HepG2 (cell line): ENCODE results near the gene PIM1. TPM values are rescaled to one million over a fixed set of nuclear protein-coding genes. Genes with fewer than 3 reads are reported as not detected.

Experiments used
- ATAC-seq: fragments of 200-7000 bp; cut with Tn5 transposase; 3 replicates; pipeline ENCODE4 v1.9.1; 2020; ENCODE audit warnings: mild to moderate bottlenecking, moderate library complexity
- BruUV-seq: library from RNA; stranded (reverse); fragments of 400-500 nt; replicated peaks from 2 replicates; lab custom pipeline; 2021; lab: Mats Ljungman, UMichigan
- CTCF ChIA-PET: fragments of 300-600 bp; formaldehyde crosslinking; extraction: SDS; loops from one replicate; lab custom pipeline; 2021; ENCODE audit warnings: low total read pairs, inconsistent platforms, low intra/inter-chr PET ratio; lab: Yijun Ruan, JAX
- POLR2A ChIA-PET: fragments of 350-600 bp; sonication (Branson Sonifier 250); formaldehyde crosslinking; loops from one replicate; lab custom pipeline; 2020; ENCODE audit warnings: antibody characterized with exemption, inconsistent platforms; lab: Yijun Ruan, JAX
- DNase-seq: peaks from one replicate; pipeline ENCODE4 v3.0.0-alpha.2; 2015; ENCODE audit warnings: low spot score
- FAIRE-seq: peaks from 3 replicates; lab custom pipeline; 2011; peaks lifted over from hg19 to GRCh38; lab: Jason Lieb, UNC
- H2AFZ ChIP-seq: one replicate; pipeline ENCODE4 v1.6.1; 2011; ENCODE audit warnings: low read length, inconsistent platforms
- H3K27ac ChIP-seq: fragments of 300-600 bp; 3 replicates; pipeline ENCODE4 v1.8.0; 2011; ENCODE audit warnings: mixed run types, mild to moderate bottlenecking, mixed read lengths, low read length, inconsistent platforms; ENCODE audit not compliant: insufficient read depth; ENCODE audit errors: extremely low read length
- H3K27me3 ChIP-seq, 2 experiments: fragments of 200-600 bp in 1 of 2; 2 replicates in 1 of 2; 3 replicates in 1 of 2; pipeline versions ENCODE4 v1.6.0 to v1.8.0; 2011; ENCODE audit warnings: low read length in 2 of 2, mild to moderate bottlenecking in 2 of 2, moderate library complexity in 2 of 2, inconsistent platforms in 1 of 2; ENCODE audit not compliant: insufficient read depth in 2 of 2, control insufficient read depth in 1 of 2
- H3K36me3 ChIP-seq, 2 experiments: fragments of 200-600 bp in 1 of 2; replicated peaks in 1 of 2; 2 replicates in 1 of 2; 3 replicates in 1 of 2; pipeline versions ENCODE4 v1.5.1 to v1.8.0; 2011; ENCODE audit warnings: low read length in 2 of 2, inconsistent platforms in 1 of 2; ENCODE audit not compliant: insufficient read depth in 2 of 2, control insufficient read depth in 1 of 2
- H3K4me1 ChIP-seq: 2 replicates; pipeline ENCODE4 v1.5.1; 2012; ENCODE audit warnings: low read length, inconsistent platforms; ENCODE audit not compliant: insufficient read depth
- H3K4me2 ChIP-seq: 2 replicates; pipeline ENCODE4 v1.6.0; 2011; ENCODE audit warnings: low read depth, low read length, inconsistent platforms
- H3K4me3 ChIP-seq, 3 experiments: fragments of 200-600 bp in 1 of 3; sonication (generic), shearing (Covaris generic) in 1 of 3; replicated peaks in 1 of 3; 2 replicates each; pipeline ENCODE4 v1.5.1; 2011 to 2016; ENCODE audit warnings: low read length in 3 of 3, inconsistent platforms in 2 of 3, low read depth in 2 of 3, mild to moderate bottlenecking in 2 of 3, control low read depth in 1 of 3, mixed read lengths in 1 of 3; ENCODE audit not compliant: insufficient read depth in 1 of 3
- H3K79me2 ChIP-seq: one replicate; pipeline ENCODE4 v1.6.1; 2011; ENCODE audit warnings: low read length, inconsistent platforms; ENCODE audit not compliant: insufficient read depth
- H3K9ac ChIP-seq: 2 replicates; pipeline ENCODE4 v1.6.0; 2011; ENCODE audit warnings: mild to moderate bottlenecking, low read depth, low read length, inconsistent platforms; ENCODE audit not compliant: insufficient read depth
- H3K9me3 ChIP-seq: 2 replicates; pipeline ENCODE4 v1.5.1; 2012; ENCODE audit warnings: mild to moderate bottlenecking, low read length
- H4K20me1 ChIP-seq: 2 replicates; pipeline ENCODE4 v1.6.0; 2011; ENCODE audit warnings: inconsistent platforms, mild to moderate bottlenecking, low read length, moderate library complexity; ENCODE audit not compliant: insufficient read depth
- ARNT2 ChIP-seq: sonication (generic); formaldehyde crosslinking; IDR thresholded peaks from 2 replicates; pipeline ENCODE4 v1.8.0; 2022; ENCODE audit warnings: mild to moderate bottlenecking, low read depth, missing genetic modification reagents, moderate library complexity
- ATF7-NPFF ChIP-seq: sonication (generic); formaldehyde crosslinking; IDR thresholded peaks from 2 replicates; pipeline ENCODE4 v1.8.1; 2023; ENCODE audit warnings: mild to moderate bottlenecking, low read depth, missing genetic modification reagents, moderate library complexity
- E2F5 ChIP-seq: sonication (generic); formaldehyde crosslinking; conservative IDR thresholded peaks from 2 replicates; pipeline ENCODE4 v1.4.0; 2020; ENCODE audit warnings: missing genetic modification reagents
- HNF4A ChIP-seq: sonication (generic); formaldehyde crosslinking; IDR thresholded peaks from 2 replicates; pipeline ENCODE4 v1.4.0; 2020; ENCODE audit warnings: missing genetic modification reagents
- ISL2 ChIP-seq: sonication (generic); formaldehyde crosslinking; IDR thresholded peaks from 2 replicates; pipeline ENCODE4 v1.5.0; 2020; ENCODE audit warnings: missing genetic modification reagents
- RAD21 ChIP-seq: fragments of 450-650 bp; formaldehyde crosslinking; IDR thresholded peaks from 2 replicates; pipeline ENCODE4 v1.5.0; 2020; ENCODE audit warnings: mild to moderate bottlenecking
- RBM22 ChIP-seq: fragments of 200-400 bp; formaldehyde crosslinking; optimal IDR thresholded peaks from 2 replicates; pipeline ENCODE3; 2017; ENCODE audit warnings: mild to moderate bottlenecking, low read length, moderate library complexity
- SYNCRIP ChIP-seq: fragments of 200-400 bp; formaldehyde crosslinking; IDR thresholded peaks from 2 replicates; pipeline ENCODE4 v1.6.1; 2018; ENCODE audit warnings: mild to moderate bottlenecking, low read depth, low read length; ENCODE audit not compliant: insufficient read depth
- TFAP4 ChIP-seq: sonication (generic); IDR thresholded peaks from 2 replicates; pipeline ENCODE4 v1.6.1; 2016; ENCODE audit warnings: low read depth, borderline replicate concordance
- THAP11 ChIP-seq: IDR thresholded peaks from 2 replicates; pipeline ENCODE4 v1.6.1; 2016; ENCODE audit warnings: missing biosample characterization, missing genetic modification reagents
- ZBTB37 ChIP-seq: sonication (generic); formaldehyde crosslinking; IDR thresholded peaks from 2 replicates; pipeline ENCODE4 v1.4.0; 2020; ENCODE audit warnings: mild to moderate bottlenecking, missing genetic modification reagents
- ZBTB7B ChIP-seq: sonication (generic); formaldehyde crosslinking; IDR thresholded peaks from 2 replicates; pipeline ENCODE4 v1.4.0; 2020; ENCODE audit warnings: missing genetic modification reagents
- ZBTB8A ChIP-seq: sonication (generic); formaldehyde crosslinking; IDR thresholded peaks from 2 replicates; pipeline ENCODE4 v1.4.0; 2020; ENCODE audit warnings: mild to moderate bottlenecking, low read depth, missing genetic modification reagents, borderline replicate concordance
- ZFP37 ChIP-seq: sonication (generic); formaldehyde crosslinking; IDR thresholded peaks from 2 replicates; pipeline ENCODE4 v1.4.0; 2020; ENCODE audit warnings: missing genetic modification reagents, borderline replicate concordance
- ZKSCAN5 ChIP-seq: sonication (generic); formaldehyde crosslinking; IDR thresholded peaks from 2 replicates; pipeline ENCODE4 v1.5.1; 2020; ENCODE audit warnings: mild to moderate bottlenecking, missing genetic modification reagents
- ZNF556 ChIP-seq: sonication (generic); formaldehyde crosslinking; IDR thresholded peaks from 2 replicates; pipeline ENCODE4 v1.4.0; 2020; ENCODE audit warnings: mild to moderate bottlenecking, missing genetic modification reagents, borderline replicate concordance
- ZNF672 ChIP-seq: sonication (generic); formaldehyde crosslinking; IDR thresholded peaks from 2 replicates; pipeline ENCODE4 v1.8.1; 2022; ENCODE audit warnings: missing genetic modification reagents
- ZNF776 ChIP-seq: sonication (generic); formaldehyde crosslinking; IDR thresholded peaks from 2 replicates; pipeline ENCODE4 v1.4.0; 2020; ENCODE audit warnings: mild to moderate bottlenecking, missing genetic modification reagents
- WGBS: methylation state at CpG from one replicate; pipeline ENCODE4 v1.1.6; 2017; ENCODE audit warnings: low lambda C conversion rate; 5-methylcytosine and 5-hydroxymethylcytosine counted together
- in situ Hi-C: cut with HindIII; loops from 2 replicates; pipeline ENCODE4 v1.10.0; 2017; ENCODE audit warnings: low pct_unique_long_range_greater_than_20kb; ENCODE audit not compliant: extremely low pct_ligation_motif_present
- intact Hi-C: fragments of 100-400 bp; cut with micrococcal nuclease; formaldehyde crosslinking; loops from one replicate; pipeline ENCODE4 v1.10.0; 2022; ENCODE audit not compliant: unreplicated experiment
- polyA plus RNA-seq, 8 experiments: library from polyadenylated mRNA; depleted of rRNA in 3 of 8; stranded (reverse) in 7 of 8; unstranded in 1 of 8; fragments of >200 nt; fragmentation: Illumina TruSeq in 4 of 8; extraction: Trizol in 4 of 8; gene quantifications; 2 replicates each; pipeline versions ENCODE4 v1.2.1 to v1.2.3, GENCODE V29; 2011 to 2016; ENCODE audit warnings: low read depth in 4 of 8, missing spikeins in 1 of 8, mixed read lengths in 1 of 8; ENCODE audit not compliant: insufficient read depth in 1 of 8
- total RNA-seq, 5 experiments: library from RNA; depleted of rRNA; stranded (reverse); fragments of >200 nt; fragmentation: Illumina TruSeq; extraction: Trizol; gene quantifications; 2 replicates each; pipeline ENCODE4 v1.2.3, GENCODE V29; 2016; ENCODE audit warnings: low read depth in 1 of 5
- TF ChIP-seq, protein P1 (sequence below): sonication (generic); formaldehyde crosslinking; IDR thresholded peaks from 2 replicates; pipeline ENCODE4 v1.9.0; 2022; ENCODE audit warnings: missing genetic modification reagents, mild to moderate bottlenecking, borderline replicate concordance

Gene PIM1
- total and polyA plus RNA-seq, 2 of the 13 experiments (the other 11 are each of a cell fraction or from before 2014, with no cell fraction given) = 29.4 to 117 TPM

- no peaks in the 10 kb centered on the region for H4K20me1 ChIP-seq
- no peaks in the 10 kb centered on the region for H3K36me3 ChIP-seq
- peaks cover 3% of the 10 kb centered on the region for H3K79me2 ChIP-seq
- DNase-seq = peak; percentile 92
- H3K4me2 ChIP-seq = peak overlapping the region; percentile 85
- intact Hi-C loops (no loop called here), in situ Hi-C loops (no loop called here)
- H3K4me3 ChIP-seq = peak overlapping the region; percentile 58 to 71 (median 62); a peak in 5 of 6 replicates
- H3K9ac ChIP-seq = peak overlapping the region; percentile 85
- H3K27me3 ChIP-seq = no peaks in the 10 kb centered on the region
- H2AFZ ChIP-seq = no peak overlapping the region
- no TSS peak for BruUV-seq
- peak overlapping the region; percentile 92 for H3K27ac ChIP-seq
- ATAC-seq = peak; percentile 9; the same call in 2 of the 3 replicates
- no peaks in the 10 kb centered on the region for H3K9me3 ChIP-seq
- 41% methylated on average over 9 of the region's 9 CpGs for WGBS
- ChIA-PET CTCF (interaction anchor here (1.5 kb wide), 1 partner anchor 36 kb away, joined by 3 read pairs; no protein-coding TSS in a partner anchor), POLR2A (interaction anchor here (0.6 to 5.8 kb wide), 19 partner anchors 8 to 150 kb away, joined by 3 to 107 read pairs (median 9); partner anchors contain the start of genes MTCH1 and PIM1)
- FAIRE-seq = peak; percentile 90
- H3K4me1 ChIP-seq = peaks cover 82% of the 10 kb centered on the region
- TF ChIP-seq THAP11 (CRISPR knock-in tag) (peak; percentile 68; the same call in 1 of the 2 replicates), ZBTB8A (CRISPR knock-in tag) (no peak), ZNF672 (CRISPR knock-in tag) (no peak), ZBTB7B (CRISPR knock-in tag) (peak; percentile 44; the same call in 1 of the 2 replicates), HNF4A (CRISPR knock-in tag) (peak; percentile 94), ATF7-NPFF (CRISPR knock-in tag) (no peak), TFAP4 (no peak), ZBTB37 (CRISPR knock-in tag) (no peak), E2F5 (CRISPR knock-in tag) (no peak), RBM22 (no peak), ZNF556 (peak; percentile 86; the same call in 1 of the 2 replicates), RAD21 (no peak), ZNF776 (CRISPR knock-in tag) (no peak), SYNCRIP (no peak), ISL2 (peak; percentile 74), ZKSCAN5 (CRISPR knock-in tag) (peak; percentile 97), ZFP37 (CRISPR knock-in tag) (no peak), ARNT2 (CRISPR knock-in tag) (no peak)
- TF ChIP-seq, protein P1, sequence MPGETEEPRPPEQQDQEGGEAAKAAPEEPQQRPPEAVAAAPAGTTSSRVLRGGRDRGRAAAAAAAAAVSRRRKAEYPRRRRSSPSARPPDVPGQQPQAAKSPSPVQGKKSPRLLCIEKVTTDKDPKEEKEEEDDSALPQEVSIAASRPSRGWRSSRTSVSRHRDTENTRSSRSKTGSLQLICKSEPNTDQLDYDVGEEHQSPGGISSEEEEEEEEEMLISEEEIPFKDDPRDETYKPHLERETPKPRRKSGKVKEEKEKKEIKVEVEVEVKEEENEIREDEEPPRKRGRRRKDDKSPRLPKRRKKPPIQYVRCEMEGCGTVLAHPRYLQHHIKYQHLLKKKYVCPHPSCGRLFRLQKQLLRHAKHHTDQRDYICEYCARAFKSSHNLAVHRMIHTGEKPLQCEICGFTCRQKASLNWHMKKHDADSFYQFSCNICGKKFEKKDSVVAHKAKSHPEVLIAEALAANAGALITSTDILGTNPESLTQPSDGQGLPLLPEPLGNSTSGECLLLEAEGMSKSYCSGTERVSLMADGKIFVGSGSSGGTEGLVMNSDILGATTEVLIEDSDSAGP = no peak
These were observed 33.9 kb upstream of the PIM1 start for GRCh38 chr6:37135835-37136694.
